ENCODE measurements around the gene PSMD4. TPM values are rescaled to one million over a fixed set of nuclear protein-coding genes. Genes with fewer than 3 reads are reported as not detected.

Gene PSMD4
- total RNA-seq, 1 experiment from 2014 or later: 325 TPM

- Mint-ChIP-seq H3K9me3 (ENCODE audit: low read depth, unreplicated experiment) (no peaks in the 10 kb centered on the region), H3K27me3 (ENCODE audit: unreplicated experiment) (no peaks in the 10 kb centered on the region), H3K27ac (ENCODE audit: unreplicated experiment) (peak overlapping the region; percentile 16), H3K36me3 (ENCODE audit: insufficient read depth, unreplicated experiment) (peaks cover 74% of the 10 kb centered on the region), H3K4me1 (ENCODE audit: low read depth, unreplicated experiment) (no peaks in the 10 kb centered on the region), H3K4me3 (ENCODE audit: low read depth, unreplicated experiment) (no peak overlapping the region)
- intact Hi-C loops (cut with micrococcal nuclease; ENCODE audit: unreplicated experiment): no loop called here
- no peak for DNase-seq
- TF ChIP-seq CTCF (IDR thresholded peaks at IDR 0.05; ENCODE audit: unreplicated experiment): no peak
- CTCF ChIA-PET: interaction anchor here (2.4 kb wide), 1 partner anchor 48 kb away, joined by 8 read pairs; no protein-coding TSS in a partner anchor
- BruUV-seq (replicated peaks): no TSS peak
These were observed 38.6 kb downstream of the PSMD4 start for GRCh38 chr1:151293093-151293492.

GRCh38 chr1:151294742-151295462 is 40.4 kb downstream of the PSMD4 start:
- DNase-seq: no peak
- CTCF ChIA-PET: no interaction called here
- BruUV-seq (replicated peaks): no TSS peak
- H3K9me3 Mint-ChIP-seq (ENCODE audit: low read depth, unreplicated experiment): no peaks in the 10 kb centered on the region
- H3K4me3 Mint-ChIP-seq (ENCODE audit: low read depth, unreplicated experiment): no peak overlapping the region
- TF ChIP-seq CTCF (IDR thresholded peaks at IDR 0.05; ENCODE audit: unreplicated experiment): no peak
- peaks cover 73% of the 10 kb centered on the region for H3K36me3 Mint-ChIP-seq (ENCODE audit: insufficient read depth, unreplicated experiment)
- H3K27me3 Mint-ChIP-seq (ENCODE audit: unreplicated experiment): no peaks in the 10 kb centered on the region
- no peak overlapping the region for H3K27ac Mint-ChIP-seq (ENCODE audit: unreplicated experiment)
- no peaks in the 10 kb centered on the region for H3K4me1 Mint-ChIP-seq (ENCODE audit: low read depth, unreplicated experiment)
- intact Hi-C loops (cut with micrococcal nuclease; ENCODE audit: unreplicated experiment): no loop called here

GRCh38 chr1:151309811-151310323 is 55.3 kb downstream of the PSMD4 start:
- Mint-ChIP-seq H3K27ac (ENCODE audit: unreplicated experiment) (no peak overlapping the region), H3K9me3 (ENCODE audit: low read depth, unreplicated experiment) (no peaks in the 10 kb centered on the region), H3K27me3 (ENCODE audit: unreplicated experiment) (no peaks in the 10 kb centered on the region), H3K4me1 (ENCODE audit: low read depth, unreplicated experiment) (peaks cover 34% of the 10 kb centered on the region), H3K36me3 (ENCODE audit: insufficient read depth, unreplicated experiment) (peaks cover 34% of the 10 kb centered on the region), H3K4me3 (ENCODE audit: low read depth, unreplicated experiment) (no peak overlapping the region)
- no peak for TF ChIP-seq CTCF (IDR thresholded peaks at IDR 0.05; ENCODE audit: unreplicated experiment)
- DNase-seq: no peak
- intact Hi-C loops (cut with micrococcal nuclease; ENCODE audit: unreplicated experiment): no loop called here
- CTCF ChIA-PET: interaction anchor here (0.5 to 1.1 kb wide), 3 partner anchors 8 to 31 kb away, joined by 3 to 7 read pairs (median 3); no protein-coding TSS in a partner anchor
- no TSS peak for BruUV-seq (replicated peaks)

GRCh38 chr1:151311011-151311410 is 56.5 kb downstream of the PSMD4 start:
- H3K36me3 Mint-ChIP-seq (ENCODE audit: insufficient read depth, unreplicated experiment): peaks cover 29% of the 10 kb centered on the region
- no peak overlapping the region for H3K4me3 Mint-ChIP-seq (ENCODE audit: low read depth, unreplicated experiment)
- DNase-seq: no peak
- no peaks in the 10 kb centered on the region for H3K9me3 Mint-ChIP-seq (ENCODE audit: low read depth, unreplicated experiment)
- intact Hi-C loops (cut with micrococcal nuclease; ENCODE audit: unreplicated experiment): no loop called here
- TF ChIP-seq CTCF (IDR thresholded peaks at IDR 0.05; ENCODE audit: unreplicated experiment): no peak
- no peaks in the 10 kb centered on the region for H3K27me3 Mint-ChIP-seq (ENCODE audit: unreplicated experiment)
- no TSS peak for BruUV-seq (replicated peaks)
- peaks cover 34% of the 10 kb centered on the region for H3K4me1 Mint-ChIP-seq (ENCODE audit: low read depth, unreplicated experiment)
- peak overlapping the region; percentile 95 for H3K27ac Mint-ChIP-seq (ENCODE audit: unreplicated experiment)
- CTCF ChIA-PET: interaction anchor here (1.1 to 2.3 kb wide), 5 partner anchors 10 to 526 kb away, joined by 3 to 20 read pairs (median 7); partner anchors contain the start of gene PI4KB

All from Calu3 (cell line).